ENCODE data around the gene THSD4.

Gene THSD4

GRCh38 chr15:71570736-71571135 is 455.5 kb downstream of the THSD4 start:
- no peak overlapping the region for H3K4me3 ChIP-seq (ENCODE audit: control insufficient read depth in 1 of 7, extremely low read depth in 1 of 7, insufficient read depth in 4 of 7, low read depth in 2 of 7, low read length in 6 of 7)
- peaks cover 0 to 21% (median 3%) of the 10 kb centered on the region in 5 experiments for H3K27me3 ChIP-seq (replicated peaks in 2 of 5; ENCODE audit: control insufficient read depth in 4 of 5, insufficient read depth in 5 of 5, low read length in 4 of 5)
- no peaks in the 10 kb centered on the region for H3K4me1 ChIP-seq (ENCODE audit: control extremely low read depth in 1 of 4, control insufficient read depth in 4 of 4, insufficient read depth in 4 of 4, low read length in 3 of 4)
- POLR2A ChIA-PET, result no interaction called here
- no peaks in the 10 kb centered on the region for H3K36me3 ChIP-seq (ENCODE audit: control insufficient read depth in 4 of 4, insufficient read depth in 4 of 4, low read length in 3 of 4)
- H3K27ac ChIP-seq (ENCODE audit: insufficient read depth in 1 of 2, low read depth in 1 of 2, low read length in 2 of 2, poor library complexity in 1 of 2, severe bottlenecking in 2 of 2), result no peak overlapping the region
- CTCF ChIA-PET, result no interaction called here
- DNase-seq, result no peak
- H3K9me3 ChIP-seq (ENCODE audit: control extremely low read depth in 1 of 5, control insufficient read depth in 4 of 5, insufficient read depth in 2 of 5, low read depth in 1 of 5, low read length in 4 of 5), result no peaks in the 10 kb centered on the region
- 97% methylated on average over 4 of the region's 7 CpGs for WGBS (ENCODE audit: insufficient coverage)

DNA sequence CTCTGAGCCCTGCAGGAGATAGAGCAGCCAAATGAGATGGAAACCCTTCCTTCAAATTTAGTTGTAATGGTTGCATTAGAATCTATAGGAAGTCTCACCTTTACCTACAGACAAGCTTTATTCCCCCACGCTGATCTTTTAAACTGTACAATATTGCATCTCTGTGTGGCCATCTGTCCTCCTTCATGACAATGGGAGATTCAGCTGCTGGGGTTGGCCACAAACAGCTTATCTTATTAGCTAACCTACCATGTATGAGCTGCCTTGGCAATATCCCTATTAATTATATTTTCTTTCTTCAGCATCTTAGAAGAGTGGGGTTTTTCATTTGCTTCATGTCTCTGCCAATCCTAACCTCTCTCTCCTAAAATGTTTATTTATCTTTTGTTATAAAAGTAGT is 456.4 kb downstream of the THSD4 start:
- Histone ChIP-seq H3K9me3 (ENCODE audit: control extremely low read depth in 1 of 5, control insufficient read depth in 4 of 5, insufficient read depth in 2 of 5, low read depth in 1 of 5, low read length in 4 of 5) (no peaks in the 10 kb centered on the region), H3K27ac (ENCODE audit: insufficient read depth in 1 of 2, low read depth in 1 of 2, low read length in 2 of 2, poor library complexity in 1 of 2, severe bottlenecking in 2 of 2) (no peak overlapping the region), H3K4me1 (ENCODE audit: control extremely low read depth in 1 of 4, control insufficient read depth in 4 of 4, insufficient read depth in 4 of 4, low read length in 3 of 4) (no peaks in the 10 kb centered on the region), H3K36me3 (ENCODE audit: control insufficient read depth in 4 of 4, insufficient read depth in 4 of 4, low read length in 3 of 4) (no peaks in the 10 kb centered on the region), H3K27me3 (replicated peaks in 2 of 5; ENCODE audit: control insufficient read depth in 4 of 5, insufficient read depth in 5 of 5, low read length in 4 of 5) (peaks cover 0 to 21% (median 3%) of the 10 kb centered on the region in 5 experiments), H3K4me3 (ENCODE audit: control insufficient read depth in 1 of 7, extremely low read depth in 1 of 7, insufficient read depth in 4 of 7, low read depth in 2 of 7, low read length in 6 of 7) (no peak overlapping the region)
- 86% methylated on average over 1 of the region's 1 CpG for WGBS (ENCODE audit: insufficient coverage)
- ChIA-PET POLR2A (no interaction called here), CTCF (no interaction called here)
- no peak for DNase-seq

DNA sequence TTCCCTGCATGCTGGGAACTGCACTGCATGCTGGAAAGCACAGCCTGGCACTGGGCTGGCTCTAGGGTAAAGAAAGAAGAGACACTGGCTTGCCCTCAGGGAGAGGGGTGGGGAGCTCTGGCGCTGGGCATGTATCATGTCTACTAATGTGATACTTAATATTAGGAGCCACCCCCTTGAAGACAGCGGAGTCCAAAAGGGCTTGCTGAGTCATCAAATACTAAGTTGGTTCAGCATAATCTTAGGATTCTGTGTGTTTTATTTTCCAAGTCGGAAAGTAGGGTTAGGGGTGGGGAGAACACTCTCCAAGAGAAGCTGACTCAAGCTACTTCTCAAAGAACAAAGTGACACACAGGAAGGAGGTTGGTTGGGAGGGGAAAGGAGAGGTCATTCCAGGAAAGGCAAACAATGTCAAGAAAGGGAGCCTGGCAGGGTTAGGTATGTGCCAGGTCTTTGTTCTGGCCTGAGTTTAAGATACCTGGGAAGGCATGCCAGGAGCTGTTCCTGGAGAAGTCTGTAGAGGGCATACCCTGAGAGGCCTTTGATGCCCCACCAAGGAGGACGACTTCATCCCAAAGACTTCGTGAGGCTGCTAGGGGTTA is 457.3 kb downstream of the THSD4 start:
- Histone ChIP-seq H3K27me3 (replicated peaks in 2 of 5; ENCODE audit: control insufficient read depth in 4 of 5, insufficient read depth in 5 of 5, low read length in 4 of 5) (peaks cover 0 to 21% (median 3%) of the 10 kb centered on the region in 5 experiments), H3K4me3 (ENCODE audit: control insufficient read depth in 1 of 7, extremely low read depth in 1 of 7, insufficient read depth in 4 of 7, low read depth in 2 of 7, low read length in 6 of 7) (no peak overlapping the region), H3K4me1 (ENCODE audit: control extremely low read depth in 1 of 4, control insufficient read depth in 4 of 4, insufficient read depth in 4 of 4, low read length in 3 of 4) (no peaks in the 10 kb centered on the region), H3K27ac (ENCODE audit: insufficient read depth in 1 of 2, low read depth in 1 of 2, low read length in 2 of 2, poor library complexity in 1 of 2, severe bottlenecking in 2 of 2) (no peak overlapping the region), H3K36me3 (ENCODE audit: control insufficient read depth in 4 of 4, insufficient read depth in 4 of 4, low read length in 3 of 4) (no peaks in the 10 kb centered on the region), H3K9me3 (ENCODE audit: control extremely low read depth in 1 of 5, control insufficient read depth in 4 of 5, insufficient read depth in 2 of 5, low read depth in 1 of 5, low read length in 4 of 5) (no peaks in the 10 kb centered on the region)
- DNase-seq, result no peak
- ChIA-PET POLR2A (no interaction called here), CTCF (interaction anchor here (1.7 kb wide), 1 partner anchor 23 kb away, joined by 4 read pairs; no protein-coding TSS in a partner anchor)
- 90% methylated on average over 4 of the region's 5 CpGs for WGBS (ENCODE audit: insufficient coverage)

- no peak overlapping the region for H3K27ac ChIP-seq (ENCODE audit: insufficient read depth in 1 of 2, low read depth in 1 of 2, low read length in 2 of 2, poor library complexity in 1 of 2, severe bottlenecking in 2 of 2)
- ChIA-PET CTCF (interaction anchor here (1.7 kb wide), 1 partner anchor 24 kb away, joined by 4 read pairs; no protein-coding TSS in a partner anchor), POLR2A (no interaction called here)
- H3K27me3 ChIP-seq (replicated peaks in 2 of 5; ENCODE audit: control insufficient read depth in 4 of 5, insufficient read depth in 5 of 5, low read length in 4 of 5), result peaks cover 0 to 21% (median 3%) of the 10 kb centered on the region in 5 experiments
- 100% methylated on average over 1 of the region's 2 CpGs for WGBS (ENCODE audit: insufficient coverage)
- H3K36me3 ChIP-seq (ENCODE audit: control insufficient read depth in 4 of 4, insufficient read depth in 4 of 4, low read length in 3 of 4), result no peaks in the 10 kb centered on the region
- H3K4me3 ChIP-seq (ENCODE audit: control insufficient read depth in 1 of 7, extremely low read depth in 1 of 7, insufficient read depth in 4 of 7, low read depth in 2 of 7, low read length in 6 of 7), result no peak overlapping the region
- no peaks in the 10 kb centered on the region for H3K9me3 ChIP-seq (ENCODE audit: control extremely low read depth in 1 of 5, control insufficient read depth in 4 of 5, insufficient read depth in 2 of 5, low read depth in 1 of 5, low read length in 4 of 5)
- no peak for DNase-seq
- no peaks in the 10 kb centered on the region for H3K4me1 ChIP-seq (ENCODE audit: control extremely low read depth in 1 of 4, control insufficient read depth in 4 of 4, insufficient read depth in 4 of 4, low read length in 3 of 4)
Measured at GRCh38 chr15:71573599-71573998, 458.3 kb downstream of the THSD4 start.

GRCh38 chr15:71575474-71576045 is 460.3 kb downstream of the THSD4 start:
- Histone ChIP-seq H3K36me3 (ENCODE audit: control insufficient read depth in 4 of 4, insufficient read depth in 4 of 4, low read length in 3 of 4) (no peaks in the 10 kb centered on the region), H3K27me3 (replicated peaks in 2 of 5; ENCODE audit: control insufficient read depth in 4 of 5, insufficient read depth in 5 of 5, low read length in 4 of 5) (peaks cover 0 to 18% (median 3%) of the 10 kb centered on the region in 5 experiments), H3K4me3 (ENCODE audit: control insufficient read depth in 1 of 7, extremely low read depth in 1 of 7, insufficient read depth in 4 of 7, low read depth in 2 of 7, low read length in 6 of 7) (no peak overlapping the region), H3K4me1 (ENCODE audit: control extremely low read depth in 1 of 4, control insufficient read depth in 4 of 4, insufficient read depth in 4 of 4, low read length in 3 of 4) (no peaks in the 10 kb centered on the region), H3K9me3 (ENCODE audit: control extremely low read depth in 1 of 5, control insufficient read depth in 4 of 5, insufficient read depth in 2 of 5, low read depth in 1 of 5, low read length in 4 of 5) (no peaks in the 10 kb centered on the region), H3K27ac (ENCODE audit: insufficient read depth in 1 of 2, low read depth in 1 of 2, low read length in 2 of 2, poor library complexity in 1 of 2, severe bottlenecking in 2 of 2) (no peak overlapping the region)
- 56% methylated on average over 2 of the region's 5 CpGs for WGBS (ENCODE audit: insufficient coverage)
- CTCF ChIA-PET, result interaction anchor here (1.1 kb wide), 1 partner anchor 12 kb away, joined by 3 read pairs; no protein-coding TSS in a partner anchor
- POLR2A ChIA-PET, result no interaction called here
- no peak for DNase-seq

DNA sequence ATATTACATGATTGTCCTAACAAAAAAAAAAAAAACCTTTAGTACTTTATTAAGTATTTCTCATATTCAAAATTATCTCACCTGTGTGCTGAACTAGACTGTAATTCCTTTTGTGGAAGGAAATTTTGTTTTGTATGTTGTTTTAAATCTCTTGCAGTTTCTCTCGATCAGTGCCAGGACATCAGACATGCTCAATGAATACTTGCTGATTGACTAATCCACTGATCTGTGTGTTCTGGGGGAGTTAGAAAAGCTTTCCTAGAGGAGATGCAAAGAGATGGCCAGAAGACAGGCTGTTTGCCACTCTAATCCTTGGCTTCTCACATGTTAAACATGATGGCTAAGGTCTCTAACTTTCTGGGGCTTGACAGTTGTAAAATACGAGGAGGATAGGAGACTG is 461.8 kb downstream of the THSD4 start:
- no peaks in the 10 kb centered on the region for H3K36me3 ChIP-seq (ENCODE audit: control insufficient read depth in 4 of 4, insufficient read depth in 4 of 4, low read length in 3 of 4)
- no peaks in the 10 kb centered on the region for H3K4me1 ChIP-seq (ENCODE audit: control extremely low read depth in 1 of 4, control insufficient read depth in 4 of 4, insufficient read depth in 4 of 4, low read length in 3 of 4)
- H3K27ac ChIP-seq (ENCODE audit: insufficient read depth in 1 of 2, low read depth in 1 of 2, low read length in 2 of 2, poor library complexity in 1 of 2, severe bottlenecking in 2 of 2), result no peak overlapping the region
- H3K9me3 ChIP-seq (ENCODE audit: control extremely low read depth in 1 of 5, control insufficient read depth in 4 of 5, insufficient read depth in 2 of 5, low read depth in 1 of 5, low read length in 4 of 5), result no peaks in the 10 kb centered on the region
- H3K4me3 ChIP-seq (ENCODE audit: control insufficient read depth in 1 of 7, extremely low read depth in 1 of 7, insufficient read depth in 4 of 7, low read depth in 2 of 7, low read length in 6 of 7), result no peak overlapping the region
- CTCF ChIA-PET, result no interaction called here
- WGBS (ENCODE audit: insufficient coverage), result 78% methylated on average over 2 of the region's 2 CpGs
- POLR2A ChIA-PET, result no interaction called here
- H3K27me3 ChIP-seq (replicated peaks in 2 of 5; ENCODE audit: control insufficient read depth in 4 of 5, insufficient read depth in 5 of 5, low read length in 4 of 5), result peaks cover 0 to 10% (median 3%) of the 10 kb centered on the region in 5 experiments
- DNase-seq, result no peak

- POLR2A ChIA-PET, result no interaction called here
- Histone ChIP-seq H3K4me3 (ENCODE audit: control insufficient read depth in 1 of 7, extremely low read depth in 1 of 7, insufficient read depth in 4 of 7, low read depth in 2 of 7, low read length in 6 of 7) (no peak overlapping the region), H3K4me1 (ENCODE audit: control extremely low read depth in 1 of 4, control insufficient read depth in 4 of 4, insufficient read depth in 4 of 4, low read length in 3 of 4) (no peaks in the 10 kb centered on the region), H3K27me3 (replicated peaks in 2 of 5; ENCODE audit: control insufficient read depth in 4 of 5, insufficient read depth in 5 of 5, low read length in 4 of 5) (peaks cover 0 to 2% (median 0%) of the 10 kb centered on the region in 5 experiments), H3K9me3 (ENCODE audit: control extremely low read depth in 1 of 5, control insufficient read depth in 4 of 5, insufficient read depth in 2 of 5, low read depth in 1 of 5, low read length in 4 of 5) (peaks cover 0 to 15% (median 2%) of the 10 kb centered on the region in 5 experiments), H3K36me3 (ENCODE audit: control insufficient read depth in 4 of 4, insufficient read depth in 4 of 4, low read length in 3 of 4) (no peaks in the 10 kb centered on the region), H3K27ac (ENCODE audit: insufficient read depth in 1 of 2, low read depth in 1 of 2, low read length in 2 of 2, poor library complexity in 1 of 2, severe bottlenecking in 2 of 2) (no peak overlapping the region)
- DNase-seq, result no peak
- no CpG with 5 or more reads among the region's 2 CpGs for WGBS (ENCODE audit: insufficient coverage)
- CTCF ChIA-PET, result no interaction called here
Measured at GRCh38 chr15:71581398-71581930, 466.2 kb downstream of the THSD4 start.
